ENCODE data around the gene ZNF169.
"Not testable (repeated sequence)": the region's sequence is repeated elsewhere in the genome, so short reads cannot be mapped to it uniquely, and the experiment has no call there.

ZNF169 gene

DNA sequence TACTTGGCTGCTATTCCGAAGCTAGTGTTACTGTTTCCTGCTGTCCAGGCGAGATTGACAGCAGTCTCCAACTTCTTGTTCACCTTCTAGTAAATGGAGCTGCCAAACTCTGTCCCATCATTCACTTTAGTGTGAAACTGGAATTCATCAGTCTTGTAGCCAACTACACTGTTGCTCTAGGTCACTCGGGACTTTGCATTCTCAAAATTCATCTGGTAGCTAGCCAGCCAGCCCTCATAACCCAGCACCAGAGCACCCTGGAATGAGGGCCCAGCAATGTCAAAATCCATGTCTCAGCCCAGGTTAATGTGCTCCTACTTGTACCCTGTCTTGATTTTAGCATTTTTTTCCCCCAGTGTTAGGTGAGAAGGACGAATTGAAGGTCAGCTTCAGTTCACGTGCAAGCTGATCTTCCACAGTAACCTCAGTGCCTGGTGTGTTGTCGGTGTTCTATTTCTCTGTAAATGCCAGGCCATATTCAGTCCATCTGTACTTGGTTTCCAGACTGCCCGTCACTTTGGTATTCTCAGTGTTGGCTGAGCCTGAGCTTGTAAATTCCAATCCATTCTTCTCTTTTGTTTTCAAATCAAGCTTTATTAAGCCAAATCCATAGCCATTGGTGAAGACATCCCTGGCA, 28.9 kb downstream of the ZNF169 start:
- DNase-seq (ENCODE audit: low spot score), result no peak

GRCh38 chr9:94289691-94290090, 30.6 kb downstream of the ZNF169 start:
- no peak for DNase-seq (ENCODE audit: low spot score)

- DNase-seq (ENCODE audit: low spot score), result no peak
Observed at GRCh38 chr9:94298949-94299599, 40.0 kb downstream of the ZNF169 start.

DNA sequence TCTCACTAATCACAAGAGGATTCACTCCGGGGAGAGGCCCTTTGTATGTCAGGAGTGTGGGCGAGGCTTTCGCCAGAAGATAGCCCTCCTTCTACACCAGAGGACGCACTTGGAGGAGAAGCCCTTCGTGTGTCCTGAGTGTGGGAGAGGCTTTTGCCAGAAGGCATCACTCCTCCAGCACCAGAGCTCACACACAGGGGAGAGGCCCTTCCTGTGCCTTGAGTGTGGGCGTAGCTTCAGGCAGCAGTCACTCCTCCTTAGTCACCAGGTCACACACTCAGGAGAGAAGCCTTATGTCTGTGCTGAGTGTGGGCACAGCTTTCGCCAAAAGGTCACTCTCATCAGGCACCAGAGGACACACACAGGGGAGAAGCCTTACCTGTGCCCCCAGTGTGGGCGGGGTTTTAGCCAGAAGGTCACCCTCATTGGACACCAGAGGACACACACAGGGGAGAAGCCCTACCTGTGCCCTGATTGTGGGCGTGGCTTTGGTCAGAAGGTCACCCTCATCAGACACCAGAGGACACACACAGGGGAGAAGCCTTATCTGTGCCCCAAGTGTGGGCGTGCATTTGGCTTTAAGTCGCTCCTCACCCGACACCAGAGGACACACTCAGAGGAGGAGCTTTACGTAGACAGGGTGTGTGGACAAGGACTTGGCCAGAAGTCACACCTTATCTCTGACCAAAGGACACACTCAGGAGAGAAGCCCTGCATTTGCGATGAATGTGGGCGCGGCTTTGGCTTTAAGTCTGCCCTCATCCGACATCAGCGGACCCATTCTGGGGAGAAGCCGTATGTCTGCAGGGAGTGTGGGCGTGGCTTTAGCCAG, 41.6 kb downstream of the ZNF169 start:
- no peak for DNase-seq (ENCODE audit: low spot score)

DNA sequence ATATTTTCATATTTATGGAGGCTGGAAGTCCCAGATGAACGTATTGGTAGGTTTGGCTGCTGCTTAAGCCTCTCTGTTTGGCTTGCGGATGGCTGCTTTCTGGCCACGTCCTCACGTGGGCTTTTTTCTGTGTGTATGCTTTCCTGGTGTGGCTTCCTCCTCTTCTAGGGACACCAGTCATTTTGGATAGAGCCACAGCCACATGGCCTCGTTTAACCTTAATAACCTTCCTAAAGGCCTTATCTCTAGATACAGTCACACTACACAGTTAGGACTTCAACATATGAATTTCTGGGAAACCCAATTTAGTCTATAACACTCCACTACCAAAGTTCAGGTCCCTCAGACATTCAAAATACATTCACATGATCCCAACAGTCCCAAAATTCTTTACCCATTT, 42.5 kb downstream of the ZNF169 start:
- no peak for DNase-seq (ENCODE audit: low spot score)

GRCh38 chr9:94302426-94302825, 43.3 kb downstream of the ZNF169 start:
- DNase-seq (ENCODE audit: low spot score), result no peak

GRCh38 chr9:94303321-94303720, 44.2 kb downstream of the ZNF169 start:
- no peak for DNase-seq (ENCODE audit: low spot score)

- not testable (repeated sequence) for DNase-seq (ENCODE audit: low spot score)
Observed at GRCh38 chr9:94315034-94315984, 56.2 kb downstream of the ZNF169 start.

DNA sequence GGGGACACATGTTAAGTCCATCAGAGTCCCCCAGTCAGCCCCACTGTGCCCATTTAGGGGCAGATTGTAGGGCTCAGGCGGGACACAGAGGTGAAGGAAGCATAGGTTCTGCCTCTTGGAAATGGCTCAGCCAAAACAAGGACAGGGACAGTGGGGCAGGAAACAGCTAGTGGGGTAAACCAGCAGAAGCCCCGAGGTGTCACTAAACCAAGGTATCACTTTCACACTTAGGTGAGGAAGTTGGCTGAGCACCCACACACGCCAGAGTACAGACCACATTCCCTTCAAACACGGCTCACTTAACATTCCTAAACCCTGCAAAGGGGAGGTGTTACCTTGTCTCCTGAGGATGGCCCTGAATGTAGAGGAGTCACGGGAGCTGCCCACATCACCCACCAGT, 57.1 kb downstream of the ZNF169 start:
- DNase-seq (ENCODE audit: low spot score), result not testable (repeated sequence)

GRCh38 chr9:94317949-94318657, 59.0 kb downstream of the ZNF169 start:
- not testable (repeated sequence) for DNase-seq (ENCODE audit: low spot score)

GRCh38 chr9:94322342-94322940, 63.3 kb downstream of the ZNF169 start:
- DNase-seq (ENCODE audit: low spot score), result not testable (repeated sequence)

GRCh38 chr9:94323153-94323798, 64.2 kb downstream of the ZNF169 start:
- not testable (repeated sequence) for DNase-seq (ENCODE audit: low spot score)

DNA sequence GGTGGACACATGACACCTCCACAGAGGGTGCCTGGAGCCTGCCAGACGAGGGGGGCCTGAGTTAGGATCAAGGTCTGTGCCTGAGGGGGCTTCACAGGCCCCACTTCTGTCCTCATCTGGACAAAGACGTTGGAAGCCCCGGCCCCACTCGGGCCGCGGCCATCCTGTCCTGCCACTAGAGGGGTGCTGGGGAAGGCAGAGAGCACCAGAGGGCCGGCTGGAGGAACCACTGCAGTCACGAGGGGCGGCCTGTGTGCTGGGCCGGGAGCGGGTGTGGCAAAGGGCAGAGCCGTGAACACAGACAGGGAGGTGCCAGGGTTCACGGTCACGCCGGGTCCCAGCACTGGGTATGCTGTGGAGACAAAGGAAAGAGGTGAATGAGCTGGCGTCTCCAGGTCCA, 66.5 kb downstream of the ZNF169 start:
- not testable (repeated sequence) for DNase-seq (ENCODE audit: low spot score)

DNA sequence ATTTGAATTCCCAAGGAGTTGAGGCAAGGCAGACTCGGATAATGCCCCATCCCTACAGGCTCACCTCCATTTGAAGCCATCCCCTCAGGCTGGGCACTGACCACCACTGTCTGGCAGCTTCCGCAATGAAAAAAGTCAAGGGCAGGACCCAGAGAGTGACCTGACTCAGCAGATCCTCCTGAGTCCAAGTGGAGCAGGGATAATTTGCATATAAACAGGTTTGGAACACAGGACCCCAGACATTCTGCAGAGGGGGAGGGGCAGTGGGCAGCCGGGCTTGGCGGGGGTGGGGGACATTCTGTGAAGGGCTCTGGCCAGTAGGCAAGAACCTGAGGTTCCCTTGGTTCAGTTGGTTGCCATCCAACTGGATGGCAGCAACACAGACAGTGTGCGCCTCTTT, 69.4 kb downstream of the ZNF169 start, which contains the start of gene NUTM2F:
Gene NUTM2F (minus strand): TSS at position 101 of the 400 bp plus-strand sequence. CDS start 21 bp downstream, at position 80.
- DNase-seq (ENCODE audit: low spot score), result not testable (repeated sequence)

DNA sequence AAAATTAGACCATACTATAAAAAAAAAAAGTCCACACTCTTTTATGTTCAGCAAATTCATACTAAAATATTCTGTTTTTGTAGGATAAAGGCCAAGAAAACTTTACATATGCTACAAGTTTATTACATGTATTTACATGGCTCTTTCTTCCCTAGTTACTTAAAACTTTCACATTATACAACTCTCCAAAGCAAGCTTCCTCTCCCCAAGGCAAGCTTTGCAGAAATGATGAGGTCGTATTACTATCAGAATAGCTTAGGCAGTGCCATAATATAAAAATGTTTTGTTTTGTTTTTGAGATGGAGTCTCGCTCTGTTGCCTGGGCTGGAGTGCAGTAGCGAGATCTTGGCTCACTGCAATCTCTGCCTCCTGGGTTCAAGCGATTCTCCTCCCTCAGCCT, 77.3 kb downstream of the ZNF169 start:
- not testable (repeated sequence) for DNase-seq (ENCODE audit: low spot score)

DNA sequence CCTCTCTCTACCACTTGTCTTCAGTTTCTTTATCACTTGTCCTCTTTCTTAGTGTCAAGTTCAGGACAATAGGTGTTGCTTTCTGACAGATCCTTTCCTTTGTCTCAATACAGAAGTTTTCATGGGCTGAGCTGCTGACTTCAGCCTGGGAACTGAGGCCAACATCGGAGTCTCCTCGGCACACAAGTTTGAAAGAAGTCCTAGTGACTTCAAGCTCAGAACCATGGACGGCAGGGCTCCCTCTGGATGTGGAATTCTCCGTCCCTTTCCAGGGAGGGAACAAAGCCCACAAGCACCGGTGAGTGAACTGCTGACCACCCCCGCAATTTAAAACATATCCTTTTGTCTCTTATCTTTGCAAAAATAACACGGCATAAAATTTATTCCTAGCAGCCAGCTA, 79.6 kb downstream of the ZNF169 start:
- DNase-seq (ENCODE audit: low spot score), result not testable (repeated sequence)

DNA sequence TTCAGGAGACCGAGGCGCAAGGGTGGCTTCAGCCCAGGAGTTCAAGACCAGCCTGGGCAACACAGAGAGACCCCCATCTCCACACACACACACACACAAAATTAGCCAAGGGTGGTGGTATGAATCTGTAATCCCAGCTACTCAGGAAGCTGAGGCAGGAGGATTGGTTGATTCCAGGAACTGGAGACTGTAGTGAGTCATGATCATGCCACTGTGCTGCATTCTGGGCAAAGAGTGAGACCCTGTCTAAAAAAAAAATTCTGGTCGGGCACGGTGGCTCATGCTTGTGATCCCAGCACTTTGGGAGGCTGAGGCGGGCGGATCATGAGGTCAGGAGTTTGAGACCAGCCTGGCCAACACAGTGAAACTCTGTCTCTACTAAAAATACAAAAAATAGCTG, 80.6 kb downstream of the ZNF169 start:
- not testable (repeated sequence) for DNase-seq (ENCODE audit: low spot score)

DNA sequence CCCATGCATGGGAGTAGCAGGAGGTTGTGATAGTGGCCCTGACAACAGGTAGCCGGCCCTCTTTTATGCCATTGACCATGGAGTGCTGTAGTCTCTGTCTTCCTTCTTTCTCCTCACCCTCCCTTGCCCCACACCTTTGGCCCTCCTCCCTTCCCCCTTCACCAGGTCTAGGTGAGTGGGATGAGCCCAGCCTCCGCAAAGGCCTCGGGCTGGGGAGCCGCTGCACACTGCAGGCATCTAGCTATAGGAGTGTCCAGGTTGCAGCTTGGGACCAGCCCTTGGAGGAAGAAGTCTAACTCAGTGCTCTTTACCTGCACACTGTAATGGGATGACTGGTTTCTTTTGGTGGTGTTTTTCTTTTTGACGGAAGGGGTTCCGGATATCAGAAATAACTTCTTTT, 81.7 kb downstream of the ZNF169 start:
- DNase-seq (ENCODE audit: low spot score), result not testable (repeated sequence)

DNA sequence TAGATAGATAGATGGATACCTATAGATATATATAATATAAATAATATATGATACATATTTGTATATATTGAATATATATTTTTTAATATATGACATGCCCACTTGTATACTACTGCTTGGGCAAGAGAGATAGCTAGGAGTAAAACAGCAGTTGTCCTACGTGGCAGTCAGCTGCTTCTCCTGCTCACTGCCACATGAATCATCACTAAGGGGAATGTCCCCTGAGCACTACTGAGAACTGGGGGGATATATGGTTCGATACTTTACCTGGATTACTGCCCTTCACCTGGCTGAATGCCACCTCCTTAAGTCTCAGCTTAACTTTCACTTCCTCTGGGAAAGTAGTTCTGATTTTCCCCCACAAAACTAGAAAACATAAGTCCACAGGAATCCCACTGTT, 82.6 kb downstream of the ZNF169 start:
- DNase-seq (ENCODE audit: low spot score), result not testable (repeated sequence)

GRCh38 chr9:94347451-94347850, 88.4 kb downstream of the ZNF169 start:
- not testable (repeated sequence) for DNase-seq (ENCODE audit: low spot score)
